ENCODE measurements around the gene BCAS3. TPM values are rescaled to one million over a fixed set of nuclear protein-coding genes. Genes with fewer than 3 reads are reported as not detected.
"Not testable (repeated sequence)": the region's sequence is repeated elsewhere in the genome, so short reads cannot be mapped to it uniquely, and the experiment has no call there.

Gene BCAS3
- total RNA-seq, 1 experiment from 2014 or later, result 12.2 TPM

GRCh38 chr17:61416540-61417363 lies 739.1 kb downstream of the BCAS3 start:
- no peaks in the 10 kb centered on the region for H3K9me3 ChIP-seq
- 0 out of 2 replicates have a peak, but pooled peaks cover 4% of the 10 kb centered on the region for H3K27me3 ChIP-seq
- H3K4me3 ChIP-seq, result no peak overlapping the region
- peak; percentile 89 for DNase-seq
- H3K36me3 ChIP-seq, result no peaks in the 10 kb centered on the region

- DNase-seq, result no peak
Measured at GRCh38 chr17:61418449-61418848, 740.8 kb downstream of the BCAS3 start.

GRCh38 chr17:61419496-61420046 lies 741.9 kb downstream of the BCAS3 start:
- DNase-seq, result no peak
- H3K4me3 ChIP-seq, result no peak overlapping the region
- peaks cover 4% of the 10 kb centered on the region; the same call in 1 of the 2 replicates for H3K27me3 ChIP-seq
- H3K36me3 ChIP-seq, result no peaks in the 10 kb centered on the region
- H3K9me3 ChIP-seq, result no peaks in the 10 kb centered on the region

More at GRCh38 chr17:61418449-61418848, 740.8 kb downstream of the BCAS3 start:
- H3K4me3 ChIP-seq, result no peak overlapping the region
- H3K36me3 ChIP-seq, result no peaks in the 10 kb centered on the region
- H3K27me3 ChIP-seq, result peaks cover 4% of the 10 kb centered on the region; the same call in 1 of the 2 replicates
- H3K9me3 ChIP-seq, result no peaks in the 10 kb centered on the region

GRCh38 chr17:61420052-61420451 lies 742.4 kb downstream of the BCAS3 start:
- Histone ChIP-seq H3K27me3 (peaks cover 4% of the 10 kb centered on the region; the same call in 1 of the 2 replicates), H3K36me3 (no peaks in the 10 kb centered on the region), H3K9me3 (no peaks in the 10 kb centered on the region), H3K4me3 (no peak overlapping the region)
- no peak for DNase-seq

- Histone ChIP-seq H3K36me3 (no peaks in the 10 kb centered on the region), H3K4me3 (no peak overlapping the region), H3K27me3 (peaks cover 4% of the 10 kb centered on the region; the same call in 1 of the 2 replicates), H3K9me3 (no peaks in the 10 kb centered on the region)
- no peak for DNase-seq
Measured at GRCh38 chr17:61420745-61421398, 743.2 kb downstream of the BCAS3 start.

- Histone ChIP-seq H3K27me3 (peaks cover 4% of the 10 kb centered on the region; the same call in 1 of the 2 replicates), H3K4me3 (no peak overlapping the region)
Measured at GRCh38 chr17:61421460-61421859, 743.8 kb downstream of the BCAS3 start.

GRCh38 chr17:61422116-61422799 lies 744.6 kb downstream of the BCAS3 start:
- Histone ChIP-seq H3K27me3 (peaks cover 4% of the 10 kb centered on the region; the same call in 1 of the 2 replicates), H3K9me3 (no peaks in the 10 kb centered on the region), H3K4me3 (no peak overlapping the region), H3K36me3 (no peaks in the 10 kb centered on the region)
- DNase-seq, result no peak

More at GRCh38 chr17:61421460-61421859, 743.8 kb downstream of the BCAS3 start:
- no peak for DNase-seq
- H3K36me3 ChIP-seq, result no peaks in the 10 kb centered on the region
- H3K9me3 ChIP-seq, result no peaks in the 10 kb centered on the region

GRCh38 chr17:61422869-61423268 lies 745.2 kb downstream of the BCAS3 start:
- no peak for DNase-seq
- no peaks in the 10 kb centered on the region for H3K9me3 ChIP-seq

GRCh38 chr17:61423967-61424649 lies 746.5 kb downstream of the BCAS3 start:
- Histone ChIP-seq H3K36me3 (no peaks in the 10 kb centered on the region), H3K27me3 (peaks cover 4% of the 10 kb centered on the region; the same call in 1 of the 2 replicates)

More at GRCh38 chr17:61422869-61423268, 745.2 kb downstream of the BCAS3 start:
- no peaks in the 10 kb centered on the region for H3K36me3 ChIP-seq
- H3K4me3 ChIP-seq, result no peak overlapping the region
- H3K27me3 ChIP-seq, result peaks cover 4% of the 10 kb centered on the region; the same call in 1 of the 2 replicates

GRCh38 chr17:61425682-61426481 lies 748.2 kb downstream of the BCAS3 start:
- no peak overlapping the region for H3K4me3 ChIP-seq
- no peaks in the 10 kb centered on the region for H3K9me3 ChIP-seq
- no peaks in the 10 kb centered on the region for H3K36me3 ChIP-seq
- peaks cover 3% of the 10 kb centered on the region; the same call in 1 of the 2 replicates for H3K27me3 ChIP-seq
- peak; percentile 26 for DNase-seq

More at GRCh38 chr17:61423967-61424649, 746.5 kb downstream of the BCAS3 start:
- no peak for DNase-seq
- Histone ChIP-seq H3K4me3 (no peak overlapping the region), H3K9me3 (no peaks in the 10 kb centered on the region)

- H3K9me3 ChIP-seq, result no peaks in the 10 kb centered on the region
- no peak overlapping the region for H3K4me3 ChIP-seq
- no peaks in the 10 kb centered on the region for H3K36me3 ChIP-seq
- DNase-seq, result peak; percentile 26
- no peaks in the 10 kb centered on the region; the same call in 1 of the 2 replicates for H3K27me3 ChIP-seq
Measured at GRCh38 chr17:61426482-61427304, 749.0 kb downstream of the BCAS3 start.

GRCh38 chr17:61427567-61427966 lies 749.9 kb downstream of the BCAS3 start:
- Histone ChIP-seq H3K36me3 (no peaks in the 10 kb centered on the region), H3K9me3 (no peaks in the 10 kb centered on the region), H3K27me3 (no peaks in the 10 kb centered on the region), H3K4me3 (no peak overlapping the region)
- DNase-seq, result no peak

- Histone ChIP-seq H3K4me3 (no peak overlapping the region), H3K36me3 (no peaks in the 10 kb centered on the region), H3K9me3 (no peaks in the 10 kb centered on the region), H3K27me3 (no peaks in the 10 kb centered on the region)
- DNase-seq, result no peak
Measured at GRCh38 chr17:61429274-61429673, 751.6 kb downstream of the BCAS3 start.

- not testable (repeated sequence) for H3K4me3 ChIP-seq, H3K27me3 ChIP-seq, H3K36me3 ChIP-seq, H3K9me3 ChIP-seq, DNase-seq
Measured at GRCh38 chr17:61429831-61430230, 752.2 kb downstream of the BCAS3 start.

Data from MG63 (cell line).